Transverse colon (tissue), 4 donors: Measurements from ENCODE around the gene POU4F1. TPM values are rescaled to one million over a fixed set of nuclear protein-coding genes. Genes with fewer than 3 reads are reported as not detected.

Experiments
- DNase-seq: peaks from one replicate; pipeline ENCODE4 v3.0.0-alpha.2; 2019
- H3K27ac ChIP-seq, 4 donors: fragments of 200-600 bp; sonication (generic); 2 replicates each; pipeline ENCODE4 v1.5.1; 2016 to 2018; ENCODE audit warnings: inconsistent platforms in 4 of 4
- H3K27me3 ChIP-seq: fragments of 200-600 bp; sonication (generic); 2 replicates; pipeline ENCODE4 v1.5.1; 2017; ENCODE audit warnings: inconsistent platforms
- H3K36me3 ChIP-seq, 4 donors: fragments of 200-600 bp; sonication (generic); 2 replicates each; pipeline ENCODE4 v1.5.1; 2017 to 2019; ENCODE audit warnings: inconsistent platforms in 4 of 4
- H3K4me1 ChIP-seq, 4 donors: fragments of 200-600 bp; sonication (generic); 2 replicates each; pipeline ENCODE4 v1.5.1; 2017 to 2020; ENCODE audit warnings: inconsistent platforms in 4 of 4
- H3K4me3 ChIP-seq, 4 donors: fragments of 200-600 bp; sonication (generic); 1 replicate in 1 of 4; 2 replicates in 3 of 4; pipeline versions ENCODE4 v1.5.1 to v1.6.1; 2017 to 2019; ENCODE audit warnings: inconsistent platforms in 4 of 4
- H3K9me3 ChIP-seq, 2 donors: fragments of 200-600 bp; sonication (generic); 2 replicates each; pipeline ENCODE4 v1.5.1; 2017 to 2019; ENCODE audit warnings: inconsistent platforms in 2 of 2
- CTCF ChIP-seq, 5 experiments: fragments of 200-600 bp in 3 of 5; fragments of 450-650 bp in 2 of 5; sonication (generic) in 3 of 5; IDR thresholded peaks; 1 replicate in 2 of 5; 2 replicates in 3 of 5; pipeline ENCODE4 v1.5.1; 2016 to 2017; ENCODE audit warnings: antibody characterized with exemption in 5 of 5, inconsistent platforms in 3 of 5, mild to moderate bottlenecking in 2 of 5, moderate library complexity in 1 of 5
- EP300 ChIP-seq: sonication (generic); formaldehyde crosslinking; IDR thresholded peaks from one replicate; pipeline ENCODE4 v1.6.1; 2017; ENCODE audit warnings: antibody characterized with exemption, low read depth
- POLR2A ChIP-seq: fragments of 450-650 bp; IDR thresholded peaks from one replicate; pipeline ENCODE4 v1.6.1; 2016; ENCODE audit warnings: antibody characterized with exemption, mild to moderate bottlenecking, moderate library complexity
- POLR2AphosphoS5 ChIP-seq, 3 donors: sonication (generic); formaldehyde crosslinking; IDR thresholded peaks; one replicate each; pipeline ENCODE4 v1.6.1; 2016; ENCODE audit warnings: antibody characterized with exemption in 3 of 3
- WGBS, 2 donors: methylation state at CpG; one replicate each; pipeline ENCODE4 v1.1.5; 2018; ENCODE audit warnings: low coverage in 1 of 2; 5-methylcytosine and 5-hydroxymethylcytosine counted together
- in situ Hi-C, 4 donors: fragments of 200-750 bp; cut with MboI; loops; one replicate each; pipeline versions ENCODE4 v1.15.0 to v1.15.1; 2017; ENCODE audit warnings: low sequenced_read_pairs in 3 of 4, low pct_ligation_motif_present in 1 of 4, low pct_unique_long_range_greater_than_20kb in 1 of 4
- intact Hi-C: fragments of 100-400 bp; cut with DNase I; formaldehyde crosslinking; loops from one replicate; pipeline ENCODE4 v1.15.1; 2023; ENCODE audit warnings: low total_unique reads
- total RNA-seq, 4 donors: library from RNA; depleted of rRNA; stranded (reverse); fragments of >200 nt; gene quantifications; one replicate each; pipeline ENCODE4 v1.1.0, GENCODE V29; 2016

The POU4F1 gene
- total RNA-seq, 4 donors from 2014 or later = not detected

- TF ChIP-seq CTCF (IDR thresholded peaks at IDR 0.05) (no peak), EP300 (no peak), POLR2A (no peak), POLR2AphosphoS5 (IDR thresholded peaks at IDR 0.05) (no peak)
- in situ Hi-C loops (no loop called here), intact Hi-C loops (no loop called here)
- no peak for DNase-seq
- H3K27me3 ChIP-seq = peaks cover 100% of the 10 kb centered on the region
- H3K9me3 ChIP-seq = no peaks in the 10 kb centered on the region
- no peaks in the 10 kb centered on the region for H3K36me3 ChIP-seq
- H3K4me3 ChIP-seq = no peak overlapping the region
- WGBS, 2 donors = 17 to 24% methylated on average over 6 of the region's 6 CpGs
- H3K27ac ChIP-seq = no peak overlapping the region
- peaks cover 0 to 18% (median 12%) of the 10 kb centered on the region in 4 donors for H3K4me1 ChIP-seq
Measured at GRCh38 chr13:78592584-78592983, 10.8 kb downstream of the POU4F1 start.

DNA sequence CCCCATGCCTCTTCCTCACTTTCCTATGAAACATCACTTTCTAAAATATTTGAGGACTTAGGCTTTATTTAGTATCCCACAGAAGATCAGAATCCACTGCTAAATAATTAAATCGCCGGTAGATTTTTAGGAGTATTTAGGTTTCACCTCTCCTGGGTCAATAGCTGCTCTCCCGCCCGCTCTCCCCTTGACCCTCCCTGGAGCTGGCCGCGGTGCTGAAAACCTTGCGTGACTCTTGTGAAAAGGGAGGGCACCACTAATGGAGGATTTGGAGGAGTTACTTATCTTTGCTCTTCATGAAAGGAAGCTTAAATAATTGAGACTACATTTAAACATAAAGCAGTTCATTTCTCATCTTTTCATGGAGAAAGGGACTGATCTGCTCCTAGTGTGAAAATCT is 14.1 kb downstream of the POU4F1 start:
- TF ChIP-seq EP300 (no peak), POLR2A (no peak), CTCF (IDR thresholded peaks at IDR 0.05) (no peak), POLR2AphosphoS5 (IDR thresholded peaks at IDR 0.05) (no peak)
- intact Hi-C loops = no loop called here
- peaks cover 100% of the 10 kb centered on the region for H3K27me3 ChIP-seq
- no peak overlapping the region for H3K27ac ChIP-seq
- DNase-seq = no peak
- no peaks in the 10 kb centered on the region for H3K36me3 ChIP-seq
- in situ Hi-C loops = no loop called here
- no peak overlapping the region for H3K4me3 ChIP-seq
- H3K4me1 ChIP-seq = no peaks in the 10 kb centered on the region
- 5 to 11% methylated on average over 7 of the region's 7 CpGs for WGBS, 2 donors
- no peaks in the 10 kb centered on the region for H3K9me3 ChIP-seq

- WGBS, 2 donors = 34% methylated on average over 18 of the region's 18 CpGs; no CpG with 5 or more reads in 1 of the 2 donors
- no peak overlapping the region for H3K4me3 ChIP-seq
- no peaks in the 10 kb centered on the region for H3K36me3 ChIP-seq
- H3K9me3 ChIP-seq = no peaks in the 10 kb centered on the region
- in situ Hi-C loops (no loop called here), intact Hi-C loops (no loop called here)
- TF ChIP-seq POLR2A (no peak), EP300 (no peak), CTCF (IDR thresholded peaks at IDR 0.05) (no peak), POLR2AphosphoS5 (IDR thresholded peaks at IDR 0.05) (no peak)
- no peaks in the 10 kb centered on the region for H3K4me1 ChIP-seq
- no peak for DNase-seq
- H3K27ac ChIP-seq = no peak overlapping the region
- peaks cover 96% of the 10 kb centered on the region for H3K27me3 ChIP-seq
Measured at GRCh38 chr13:78587395-78587794, 16.0 kb downstream of the POU4F1 start.

GRCh38 chr13:78586706-78587105 is 16.6 kb downstream of the POU4F1 start:
- WGBS, 2 donors = 20 to 47% methylated on average over 2 to 21 of the region's 21 CpGs
- no peaks in the 10 kb centered on the region for H3K4me1 ChIP-seq
- in situ Hi-C loops = no loop called here
- no peak overlapping the region for H3K27ac ChIP-seq
- no peaks in the 10 kb centered on the region for H3K9me3 ChIP-seq
- DNase-seq = no peak
- H3K4me3 ChIP-seq = no peak overlapping the region
- intact Hi-C loops = no loop called here
- H3K36me3 ChIP-seq = no peaks in the 10 kb centered on the region
- H3K27me3 ChIP-seq = peaks cover 95% of the 10 kb centered on the region
- TF ChIP-seq POLR2AphosphoS5 (IDR thresholded peaks at IDR 0.05) (no peak), EP300 (no peak), POLR2A (no peak), CTCF (IDR thresholded peaks at IDR 0.05) (no peak)
